Liver (tissue), 3 donors: ENCODE data around the gene CASZ1.

Experiments used
- RXRA ChIP-seq, 2 donors: IDR thresholded peaks; 2 replicates each; pipeline ENCODE4 v1.6.1; 2017 to 2018; ENCODE audit warnings: antibody characterized with exemption in 2 of 2, mild to moderate bottlenecking in 1 of 2
- YY1 ChIP-seq: IDR thresholded peaks from 2 replicates; pipeline ENCODE4 v1.6.1; 2016; ENCODE audit warnings: antibody characterized with exemption, mild to moderate bottlenecking
- TF ChIP-seq, protein P1 (sequence below): IDR thresholded peaks from 2 replicates; pipeline ENCODE4 v1.6.1; 2016; ENCODE audit warnings: antibody characterized with exemption
- TF ChIP-seq, protein P2 (sequence below): fragments of 150-350 bp; IDR thresholded peaks from 2 replicates; pipeline ENCODE4 v1.5.1; 2017; ENCODE audit warnings: improper control_type of control experiment, low read depth, low read length; ENCODE audit not compliant: missing input control
- donor health status: healthy.
- donor health status: healthy.

DNA sequence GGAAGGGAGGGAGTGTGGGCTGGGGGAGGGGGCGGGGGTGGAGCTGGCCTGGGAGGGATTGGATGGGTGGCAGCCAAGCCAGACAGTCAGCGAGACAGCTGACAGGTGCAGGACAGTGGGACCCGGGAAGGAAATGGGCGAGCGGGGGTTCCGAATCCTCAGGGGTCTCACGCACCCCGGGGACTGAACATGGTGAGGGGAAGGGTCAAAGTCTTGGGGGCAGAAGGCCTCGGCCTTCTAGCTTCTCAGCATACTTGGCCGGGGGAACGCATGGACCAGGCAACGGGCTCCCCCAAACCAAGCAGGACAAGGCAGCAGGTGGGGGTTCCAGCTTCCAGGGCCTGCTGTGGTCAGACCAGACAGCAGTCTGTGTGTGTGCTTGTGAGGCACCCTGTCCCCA, 23.1 kb downstream of the CASZ1 start:
- no peak for TF ChIP-seq YY1
- TF ChIP-seq, protein P1, sequence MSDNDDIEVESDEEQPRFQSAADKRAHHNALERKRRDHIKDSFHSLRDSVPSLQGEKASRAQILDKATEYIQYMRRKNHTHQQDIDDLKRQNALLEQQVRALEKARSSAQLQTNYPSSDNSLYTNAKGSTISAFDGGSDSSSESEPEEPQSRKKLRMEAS, result no peak
- TF ChIP-seq, protein P2, sequence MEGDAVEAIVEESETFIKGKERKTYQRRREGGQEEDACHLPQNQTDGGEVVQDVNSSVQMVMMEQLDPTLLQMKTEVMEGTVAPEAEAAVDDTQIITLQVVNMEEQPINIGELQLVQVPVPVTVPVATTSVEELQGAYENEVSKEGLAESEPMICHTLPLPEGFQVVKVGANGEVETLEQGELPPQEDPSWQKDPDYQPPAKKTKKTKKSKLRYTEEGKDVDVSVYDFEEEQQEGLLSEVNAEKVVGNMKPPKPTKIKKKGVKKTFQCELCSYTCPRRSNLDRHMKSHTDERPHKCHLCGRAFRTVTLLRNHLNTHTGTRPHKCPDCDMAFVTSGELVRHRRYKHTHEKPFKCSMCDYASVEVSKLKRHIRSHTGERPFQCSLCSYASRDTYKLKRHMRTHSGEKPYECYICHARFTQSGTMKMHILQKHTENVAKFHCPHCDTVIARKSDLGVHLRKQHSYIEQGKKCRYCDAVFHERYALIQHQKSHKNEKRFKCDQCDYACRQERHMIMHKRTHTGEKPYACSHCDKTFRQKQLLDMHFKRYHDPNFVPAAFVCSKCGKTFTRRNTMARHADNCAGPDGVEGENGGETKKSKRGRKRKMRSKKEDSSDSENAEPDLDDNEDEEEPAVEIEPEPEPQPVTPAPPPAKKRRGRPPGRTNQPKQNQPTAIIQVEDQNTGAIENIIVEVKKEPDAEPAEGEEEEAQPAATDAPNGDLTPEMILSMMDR, result no peak
- no peak for TF ChIP-seq RXRA (IDR thresholded peaks at IDR 0.05)
